Psoas muscle (tissue), 8 donors: ENCODE results near the gene MOG. TPM values are rescaled to one million over a fixed set of nuclear protein-coding genes. Genes with fewer than 3 reads are reported as not detected.
A peak's percentile ranks its signal among the peaks of the same experiment; 100 is the strongest.

ENCODE experiments used
- ATAC-seq, 4 donors: fragments of 200-7000 bp; cut with Tn5 transposase; one replicate each; pipeline ENCODE4 v1.9.1; 2020; ENCODE audit warnings: moderate library complexity in 3 of 4, mild to moderate bottlenecking in 2 of 4
- DNase-seq, 2 donors: peaks; one replicate each; pipeline ENCODE4 v3.0.0-alpha.2; 2020
- H3K27ac ChIP-seq: fragments of 200-600 bp; one replicate; pipeline ENCODE4 v1.8.0; 2022
- H3K27me3 ChIP-seq, 3 donors: fragments of 200-600 bp in 1 of 3; one replicate each; pipeline versions ENCODE4 v1.6.1 to v1.8.0; 2013 to 2022; ENCODE audit warnings: low read length in 2 of 3, mild to moderate bottlenecking in 2 of 3, moderate library complexity in 1 of 3; ENCODE audit not compliant: insufficient read depth in 3 of 3
- H3K36me3 ChIP-seq, 2 donors: fragments of 200-600 bp in 1 of 2; one replicate each; pipeline versions ENCODE4 v1.6.1 to v1.8.0; 2013 to 2022; ENCODE audit warnings: low read depth in 1 of 2, mild to moderate bottlenecking in 1 of 2, moderate library complexity in 1 of 2; ENCODE audit not compliant: insufficient read depth in 1 of 2
- H3K4me1 ChIP-seq: fragments of 200-600 bp; one replicate; pipeline ENCODE4 v1.8.0; 2022
- H3K4me3 ChIP-seq: fragments of 200-600 bp; one replicate; pipeline ENCODE4 v1.8.0; 2022; ENCODE audit warnings: mild to moderate bottlenecking
- H3K9me3 ChIP-seq: fragments of 200-600 bp; one replicate; pipeline ENCODE4 v1.8.0; 2022
- WGBS, 3 donors: extraction: QIAGEN DNeasy Blood & Tissue Kit; methylation state at CpG; one replicate each; pipeline versions ENCODE4 v1.1.6 to v1.1.7; 2013; 5-methylcytosine and 5-hydroxymethylcytosine counted together
- intact Hi-C, 2 donors: fragments of 100-400 bp; cut with DNase I; formaldehyde crosslinking; loops; one replicate each; pipeline versions ENCODE4 v1.11.0 to v1.14.2; 2022
- polyA plus RNA-seq, 3 donors: library from polyadenylated mRNA; stranded (reverse); fragments of 200-250 nt; gene quantifications; one replicate each; pipeline ENCODE4 v1.2.3, GENCODE V29; 2013
- total RNA-seq, 4 donors: library from RNA; stranded (reverse); fragmentation: NEBNext Ultra II Directional in 2 of 4; extraction: Animal tissue kit (Norgen Biotek cat#: 25700) in 2 of 4; gene quantifications; one replicate each; pipeline versions ENCODE4 v1.2.1 to v1.2.4, GENCODE V29; 2021 to 2023
- TF ChIP-seq, protein P1 (sequence below): fragments of 200-600 bp; IDR thresholded peaks from one replicate; pipeline ENCODE4 v1.8.0; 2022; ENCODE audit warnings: antibody characterized with exemption
- donor health status: healthy with polysubstance abuse.
- donor health status: DM: no; HTN: no; CAD: no; lungs with moderate emphysema.
- donor health status: Bipolar disorder and iron deficiency.
- donor health status: healthy.
- donor health status: DM: yes; HTN: yes; CAD: no.
- donor health status: DM: no; HTN: no; CAD: no.
- donor health status: DM: no; HTN: no; CAD: no.
- donor health status: DM: yes; HTN: yes; CAD: no.

Gene MOG
- total and polyA plus RNA-seq, 7 donors, result 0.08 TPM; not detected in 6

DNA sequence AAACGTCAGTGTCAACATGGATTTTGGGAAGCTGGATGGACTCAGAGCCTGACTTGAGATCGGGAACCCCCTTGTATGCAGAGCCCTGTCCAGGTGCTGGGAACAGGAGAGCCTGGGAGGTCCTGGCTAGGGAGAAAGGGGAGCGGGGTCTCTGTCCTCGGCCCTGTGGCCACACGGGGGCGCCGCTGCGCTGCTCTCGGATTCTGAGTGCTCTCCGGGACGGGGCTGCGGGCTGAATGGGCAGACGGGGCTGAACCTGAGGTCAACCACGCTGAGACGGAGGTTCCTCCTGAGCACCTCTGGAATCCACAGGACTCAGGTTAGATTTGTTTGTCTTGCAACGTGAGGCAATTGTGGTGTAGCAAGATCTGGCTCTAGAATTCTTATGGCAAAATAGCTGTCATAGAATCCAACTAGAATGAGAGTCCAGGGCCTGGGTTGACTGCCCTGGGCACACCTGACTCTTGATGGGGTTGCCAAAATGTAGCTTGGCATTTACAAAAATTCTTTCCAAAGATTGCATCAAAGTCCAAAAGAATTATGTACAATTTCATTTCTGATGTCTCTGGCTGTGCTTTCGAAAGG, 45.7 kb downstream of the MOG start:
- ATAC-seq, result peak in 2 of 4 donors; percentile 54 to 83
- DNase-seq, result peak in 1 of 2 donors; percentile 81
- H3K27me3 ChIP-seq, result peaks cover 0 to 25% (median 0%) of the 10 kb centered on the region in 3 donors
- H3K4me3 ChIP-seq, result no peak overlapping the region
- intact Hi-C loops, result loop anchor here in 1 of 2 donors (10.0 kb wide), 1 partner anchor 132 kb away; no protein-coding TSS in a partner anchor
- H3K9me3 ChIP-seq, result no peaks in the 10 kb centered on the region
- H3K27ac ChIP-seq, result no peak overlapping the region
- H3K36me3 ChIP-seq, result no peaks in the 10 kb centered on the region
- no peaks in the 10 kb centered on the region for H3K4me1 ChIP-seq
- WGBS, 3 donors, result 9 to 23% (median 23%) methylated on average over 17 of the region's 17 CpGs
- TF ChIP-seq, protein P1, sequence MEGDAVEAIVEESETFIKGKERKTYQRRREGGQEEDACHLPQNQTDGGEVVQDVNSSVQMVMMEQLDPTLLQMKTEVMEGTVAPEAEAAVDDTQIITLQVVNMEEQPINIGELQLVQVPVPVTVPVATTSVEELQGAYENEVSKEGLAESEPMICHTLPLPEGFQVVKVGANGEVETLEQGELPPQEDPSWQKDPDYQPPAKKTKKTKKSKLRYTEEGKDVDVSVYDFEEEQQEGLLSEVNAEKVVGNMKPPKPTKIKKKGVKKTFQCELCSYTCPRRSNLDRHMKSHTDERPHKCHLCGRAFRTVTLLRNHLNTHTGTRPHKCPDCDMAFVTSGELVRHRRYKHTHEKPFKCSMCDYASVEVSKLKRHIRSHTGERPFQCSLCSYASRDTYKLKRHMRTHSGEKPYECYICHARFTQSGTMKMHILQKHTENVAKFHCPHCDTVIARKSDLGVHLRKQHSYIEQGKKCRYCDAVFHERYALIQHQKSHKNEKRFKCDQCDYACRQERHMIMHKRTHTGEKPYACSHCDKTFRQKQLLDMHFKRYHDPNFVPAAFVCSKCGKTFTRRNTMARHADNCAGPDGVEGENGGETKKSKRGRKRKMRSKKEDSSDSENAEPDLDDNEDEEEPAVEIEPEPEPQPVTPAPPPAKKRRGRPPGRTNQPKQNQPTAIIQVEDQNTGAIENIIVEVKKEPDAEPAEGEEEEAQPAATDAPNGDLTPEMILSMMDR, result peak; percentile 19

DNA sequence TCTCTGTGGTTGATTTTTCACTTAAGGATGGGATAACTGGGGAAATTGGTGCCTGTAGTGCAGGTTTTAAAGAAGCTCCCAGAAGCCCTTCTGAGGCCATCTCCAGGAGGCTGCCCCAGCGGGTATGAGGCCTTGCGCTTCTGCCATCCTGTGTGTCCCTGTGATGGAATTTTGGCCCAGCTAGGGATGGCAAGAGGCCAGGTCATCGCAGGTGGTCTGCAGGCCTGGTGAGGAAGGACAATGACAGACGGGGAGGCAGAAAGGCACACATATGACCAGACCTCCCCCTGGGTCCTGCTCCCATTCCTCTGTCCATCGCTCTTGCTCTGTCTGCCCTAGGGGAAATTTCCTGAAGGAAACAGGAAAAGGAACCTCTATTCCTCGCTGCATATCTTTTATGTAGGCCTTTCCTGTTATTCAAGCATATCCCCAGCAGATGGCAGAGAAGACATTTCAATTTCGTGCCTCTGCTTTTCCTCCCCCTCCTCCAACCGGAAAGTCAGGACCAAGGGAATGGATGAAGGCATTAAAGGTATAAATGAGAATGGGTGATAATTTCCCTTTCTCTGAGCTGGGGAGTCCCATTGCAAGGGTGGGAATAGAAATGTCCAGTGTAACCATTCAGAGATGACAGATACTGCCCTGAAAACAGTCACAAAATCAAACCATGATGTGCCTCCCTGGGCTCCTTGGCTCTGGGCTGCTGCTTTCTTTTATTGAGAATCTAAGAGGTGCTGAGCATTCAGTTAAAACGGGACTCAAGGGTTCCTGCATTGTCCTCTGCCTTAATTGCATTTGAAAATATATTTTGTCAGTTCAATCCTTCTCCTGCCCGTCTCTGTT, 48.7 kb downstream of the MOG start:
- H3K9me3 ChIP-seq, result no peaks in the 10 kb centered on the region
- H3K27ac ChIP-seq, result no peak overlapping the region
- TF ChIP-seq, protein P1, result peak; percentile 46
- intact Hi-C loops, result loop anchor here (1.0 to 10.0 kb wide), 2 partner anchors 129 to 130 kb away; no protein-coding TSS in a partner anchor
- no peak for DNase-seq
- no peak overlapping the region for H3K4me3 ChIP-seq
- H3K4me1 ChIP-seq, result no peaks in the 10 kb centered on the region
- H3K36me3 ChIP-seq, result no peaks in the 10 kb centered on the region
- 27 to 29% (median 27%) methylated on average over 10 of the region's 10 CpGs for WGBS, 3 donors
- peak in 2 of 4 donors; percentile 46 to 48 for ATAC-seq
- H3K27me3 ChIP-seq, result peaks cover 0 to 20% (median 4%) of the 10 kb centered on the region in 3 donors

DNA sequence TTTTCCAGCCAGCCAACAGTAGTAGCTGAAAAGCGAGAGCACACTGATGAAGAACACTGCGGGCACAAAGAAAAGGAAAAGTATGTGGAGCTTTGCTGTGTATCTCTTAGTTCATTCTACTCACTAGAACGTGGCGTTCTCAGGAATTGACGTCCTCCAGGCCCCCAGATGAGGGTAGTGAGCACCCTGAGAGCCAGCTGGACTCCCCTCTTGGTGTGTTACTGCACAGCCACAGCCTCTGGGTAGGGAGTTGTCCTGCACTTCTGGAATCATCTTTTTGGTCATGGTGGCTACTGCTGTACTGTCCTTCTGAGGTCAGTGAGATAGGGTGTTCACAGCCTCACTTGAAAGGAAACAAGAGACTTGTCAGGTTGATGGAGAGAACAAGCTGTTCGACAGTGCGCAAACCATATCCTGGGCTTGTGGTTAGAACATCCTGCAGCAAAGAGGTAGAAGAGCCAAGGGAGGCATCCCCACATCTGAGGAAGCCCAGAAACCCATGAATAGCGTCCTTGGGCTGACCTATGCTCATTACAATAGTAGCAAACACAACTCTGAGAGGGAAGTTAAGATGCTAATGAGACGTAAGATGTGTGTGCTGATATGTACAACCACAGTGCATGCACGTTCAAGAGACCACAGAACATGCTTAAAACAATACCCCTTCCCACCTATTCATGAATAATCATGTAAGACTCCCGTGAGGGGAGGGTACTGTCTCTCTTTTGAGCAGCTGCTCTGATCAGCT, 51.7 kb downstream of the MOG start:
- H3K9me3 ChIP-seq, result no peaks in the 10 kb centered on the region
- WGBS, 3 donors, result 63 to 65% (median 64%) methylated on average over 11 of the region's 11 CpGs
- no peaks in the 10 kb centered on the region for H3K4me1 ChIP-seq
- DNase-seq, result no peak
- H3K4me3 ChIP-seq, result no peak overlapping the region
- no peaks in the 10 kb centered on the region for H3K36me3 ChIP-seq
- no peak overlapping the region for H3K27ac ChIP-seq
- no peak for ATAC-seq
- H3K27me3 ChIP-seq, result peaks cover 0 to 4% (median 3%) of the 10 kb centered on the region in 3 donors
- intact Hi-C loops, result loop anchor here in 1 of 2 donors (10.0 kb wide), 1 partner anchor 126 kb away; no protein-coding TSS in a partner anchor
- TF ChIP-seq, protein P1, result no peak

DNA sequence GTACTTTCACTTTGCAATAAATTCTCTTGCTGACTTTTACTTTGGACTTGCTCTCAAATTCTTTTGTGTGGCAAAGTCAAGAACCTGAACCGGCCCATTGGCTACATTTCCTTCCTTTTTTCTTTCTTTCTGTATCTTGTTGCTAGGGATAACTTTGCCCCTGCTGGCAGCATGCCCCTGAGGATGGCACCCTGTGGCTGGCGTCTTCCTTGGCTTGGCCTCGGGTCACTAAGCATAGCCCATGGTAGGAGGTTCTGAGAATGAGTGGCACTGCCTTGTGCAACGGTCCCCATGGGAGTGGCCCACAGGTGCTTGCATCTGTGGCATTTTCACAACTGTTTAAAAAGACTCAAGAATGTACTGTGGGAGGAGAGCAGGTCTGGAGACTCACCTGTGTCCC, 52.3 kb downstream of the MOG start:
- no peaks in the 10 kb centered on the region for H3K36me3 ChIP-seq
- TF ChIP-seq, protein P1, result no peak
- WGBS, 3 donors, result 17 to 30% (median 28%) methylated on average over 4 of the region's 4 CpGs
- H3K4me1 ChIP-seq, result no peaks in the 10 kb centered on the region
- no peaks in the 10 kb centered on the region for H3K9me3 ChIP-seq
- intact Hi-C loops, result loop anchor here in 1 of 2 donors (10.0 kb wide), 1 partner anchor 126 kb away; no protein-coding TSS in a partner anchor
- peaks cover 0 to 4% (median 3%) of the 10 kb centered on the region in 3 donors for H3K27me3 ChIP-seq
- ATAC-seq, result no peak
- no peak overlapping the region for H3K27ac ChIP-seq
- H3K4me3 ChIP-seq, result no peak overlapping the region
- DNase-seq, result no peak
